ENCODE data around the gene CAPN10. TPM values are rescaled to one million over a fixed set of nuclear protein-coding genes. Genes with fewer than 3 reads are reported as not detected.
A peak's percentile ranks its signal among the peaks of the same experiment; 100 is the strongest.

CAPN10 gene
- total RNA-seq, 1 donor from 2014 or later: 67.2 TPM

- peaks cover 3% of the 10 kb centered on the region for H3K9me3 Mint-ChIP-seq (ENCODE audit: low read depth)
Observed at GRCh38 chr2:240623531-240624010, 37.0 kb downstream of the CAPN10 start.

GRCh38 chr2:240624011-240624949 lies 37.7 kb downstream of the CAPN10 start:
- peak overlapping the region; percentile 10 for H3K27ac Mint-ChIP-seq
- H3K36me3 Mint-ChIP-seq (ENCODE audit: insufficient read depth): peaks cover 3% of the 10 kb centered on the region
- TF ChIP-seq CTCF (IDR thresholded peaks at IDR 0.05; ENCODE audit: unreplicated experiment): no peak
- DNase-seq (ENCODE audit: low spot score, unreplicated experiment): no peak
- H3K9me3 Mint-ChIP-seq (ENCODE audit: low read depth): no peaks in the 10 kb centered on the region
- no peak overlapping the region for H3K4me3 Mint-ChIP-seq (ENCODE audit: low read depth)
- no peaks in the 10 kb centered on the region for H3K4me1 Mint-ChIP-seq (ENCODE audit: low read depth)
- H3K27me3 Mint-ChIP-seq: no peaks in the 10 kb centered on the region

More at GRCh38 chr2:240623531-240624010, 37.0 kb downstream of the CAPN10 start:
- TF ChIP-seq CTCF (IDR thresholded peaks at IDR 0.05; ENCODE audit: unreplicated experiment): no peak
- H3K27me3 Mint-ChIP-seq: no peaks in the 10 kb centered on the region
- peaks cover 10% of the 10 kb centered on the region for H3K36me3 Mint-ChIP-seq (ENCODE audit: insufficient read depth)
- H3K4me1 Mint-ChIP-seq (ENCODE audit: low read depth): no peaks in the 10 kb centered on the region
- H3K4me3 Mint-ChIP-seq (ENCODE audit: low read depth): no peak overlapping the region
- no peak for DNase-seq (ENCODE audit: low spot score, unreplicated experiment)
- no peak overlapping the region for H3K27ac Mint-ChIP-seq

- Mint-ChIP-seq H3K27ac (peak within 1 kb of the TSS; percentile 10), H3K9me3 (ENCODE audit: low read depth) (no peaks in the 10 kb centered on the region), H3K27me3 (no peaks in the 10 kb centered on the region), H3K4me1 (ENCODE audit: low read depth) (no peaks in the 10 kb centered on the region), H3K36me3 (ENCODE audit: insufficient read depth) (peaks cover 3% of the 10 kb centered on the region), H3K4me3 (ENCODE audit: low read depth) (no peak within 1 kb of the TSS)
- no peak for TF ChIP-seq CTCF (IDR thresholded peaks at IDR 0.05; ENCODE audit: unreplicated experiment)
- no peak for DNase-seq (ENCODE audit: low spot score, unreplicated experiment)
Observed at GRCh38 chr2:240624950-240625621, 38.6 kb downstream of the CAPN10 start, which contains the start of gene GPR35. TSS of gene GPR35 (plus strand) at chr2:240625480. CDS start at chr2:240629953, 4,473 bp downstream.

- peaks cover 3% of the 10 kb centered on the region for H3K36me3 Mint-ChIP-seq (ENCODE audit: insufficient read depth)
Observed at GRCh38 chr2:240626531-240627300, 40.2 kb downstream of the CAPN10 start.

More at GRCh38 chr2:240626531-240627300, 40.2 kb downstream of the CAPN10 start:
- Mint-ChIP-seq H3K4me3 (ENCODE audit: low read depth) (no peak overlapping the region), H3K27ac (no peak overlapping the region), H3K9me3 (ENCODE audit: low read depth) (no peaks in the 10 kb centered on the region), H3K4me1 (ENCODE audit: low read depth) (no peaks in the 10 kb centered on the region), H3K27me3 (no peaks in the 10 kb centered on the region)
- TF ChIP-seq CTCF (IDR thresholded peaks at IDR 0.05; ENCODE audit: unreplicated experiment): no peak
- DNase-seq (ENCODE audit: low spot score, unreplicated experiment): no peak
